GM19328 (cell line): ENCODE data around the gene CSNK1D.

ENCODE experiments used
- ATAC-seq: cut with Tn5 transposase; IDR thresholded peaks from one replicate; pipeline ENCODE4 v1.9.1; 2021; ENCODE audit warnings: mild to moderate bottlenecking, moderate library complexity; ENCODE audit not compliant: unreplicated experiment

The CSNK1D gene

GRCh38 chr17:82230609-82231311 lies 42.7 kb downstream of the CSNK1D start:
- ATAC-seq: no peak

- no peak for ATAC-seq
Observed at GRCh38 chr17:82229698-82230608, 43.5 kb downstream of the CSNK1D start.

- ATAC-seq: no peak
Observed at GRCh38 chr17:82228842-82229697, 44.4 kb downstream of the CSNK1D start, which contains the start of gene SLC16A3. Gene SLC16A3, plus strand, starts transcription at chr17:82229042. Its CDS starts 6,967 bp downstream, at chr17:82236009.

GRCh38 chr17:82228278-82228841 lies 45.1 kb downstream of the CSNK1D start:
- no peak for ATAC-seq

GRCh38 chr17:82227629-82228277 lies 45.7 kb downstream of the CSNK1D start:
- no peak for ATAC-seq

- ATAC-seq: no peak
Observed at GRCh38 chr17:82226809-82227628, 46.5 kb downstream of the CSNK1D start.

- no peak for ATAC-seq
Observed at GRCh38 chr17:82226146-82226808, 47.2 kb downstream of the CSNK1D start.

- ATAC-seq: no peak
Observed at GRCh38 chr17:82225368-82226029, 48.0 kb downstream of the CSNK1D start.

GRCh38 chr17:82224666-82225065 lies 48.8 kb downstream of the CSNK1D start:
- ATAC-seq: no peak

GRCh38 chr17:82223517-82223916 lies 50.0 kb downstream of the CSNK1D start:
- no peak for ATAC-seq

GRCh38 chr17:82222816-82223215 lies 50.7 kb downstream of the CSNK1D start:
- no peak for ATAC-seq

GRCh38 chr17:82221341-82221902 lies 52.1 kb downstream of the CSNK1D start:
- no peak for ATAC-seq

GRCh38 chr17:82219753-82220709 lies 53.5 kb downstream of the CSNK1D start:
- ATAC-seq: no peak

GRCh38 chr17:82219083-82219482 lies 54.4 kb downstream of the CSNK1D start:
- no peak for ATAC-seq

GRCh38 chr17:82218349-82219075 lies 55.0 kb downstream of the CSNK1D start:
- ATAC-seq: no peak

GRCh38 chr17:82217530-82218204 lies 55.8 kb downstream of the CSNK1D start:
- no peak for ATAC-seq
